Endothelial cell of umbilical vein (primary cell): ENCODE measurements around the gene JMJD6. TPM values are rescaled to one million over a fixed set of nuclear protein-coding genes. Genes with fewer than 3 reads are reported as not detected.

Source experiments
- BruUV-seq: library from RNA; stranded (reverse); fragments of 400-500 nt; replicated peaks from 2 replicates; lab custom pipeline; 2021; lab: Mats Ljungman, UMichigan
- CTCF ChIA-PET: fragments of 300-600, 350-600 bp; sonication (Branson Sonifier 250); formaldehyde crosslinking; loops from one replicate; lab custom pipeline; 2021; ENCODE audit warnings: antibody characterized with exemption, inconsistent platforms; lab: Charles Lee
- POLR2A ChIA-PET: fragments of 300-600, 350-600 bp; sonication (Branson Sonifier 250); formaldehyde crosslinking; loops from one replicate; lab custom pipeline; 2021; ENCODE audit warnings: antibody characterized with exemption, inconsistent platforms; lab: Charles Lee
- DNase-seq: peaks from one replicate; pipeline ENCODE4 v3.0.0-alpha.2; 2011; ENCODE audit warnings: low read depth, low spot score
- FAIRE-seq: peaks from 2 replicates; lab custom pipeline; 2011; peaks lifted over from hg19 to GRCh38; lab: Jason Lieb, UNC
- H2AFZ ChIP-seq: 2 replicates; pipeline ENCODE4 v1.6.0; 2012; ENCODE audit warnings: low read depth, low read length, control low read depth, inconsistent platforms
- H3K27ac ChIP-seq: 2 replicates; pipeline ENCODE4 v1.5.1; 2011; ENCODE audit warnings: low read depth, mild to moderate bottlenecking, control low read depth, low read length, moderate library complexity; ENCODE audit not compliant: insufficient read depth
- H3K27me3 ChIP-seq, 2 experiments: 2 replicates each; pipeline versions ENCODE4 v1.6.0 to v1.6.1; 2011; ENCODE audit warnings: low read length in 2 of 2, mixed read lengths in 1 of 2; ENCODE audit not compliant: control insufficient read depth in 2 of 2, insufficient read depth in 2 of 2
- H3K36me3 ChIP-seq, 2 experiments: 2 replicates in 1 of 2; 3 replicates in 1 of 2; pipeline ENCODE4 v1.5.1; 2011; ENCODE audit warnings: low read length in 2 of 2, mild to moderate bottlenecking in 1 of 2, moderate library complexity in 1 of 2; ENCODE audit not compliant: control insufficient read depth in 2 of 2, insufficient read depth in 2 of 2; ENCODE audit errors: extremely low read depth in 1 of 2
- H3K4me1 ChIP-seq: 3 replicates; pipeline ENCODE4 v1.5.1; 2011; ENCODE audit warnings: mild to moderate bottlenecking, low read length; ENCODE audit not compliant: control insufficient read depth, insufficient read depth; ENCODE audit errors: extremely low read depth
- H3K4me2 ChIP-seq: 2 replicates; pipeline ENCODE4 v1.6.1; 2011; ENCODE audit warnings: low read length, control low read depth, mixed read lengths; ENCODE audit not compliant: insufficient read depth
- H3K4me3 ChIP-seq, 3 experiments: fragments of 200-600 bp in 1 of 3; sonication (generic), shearing (Covaris generic) in 1 of 3; replicated peaks in 1 of 3; 2 replicates each; pipeline ENCODE4 v1.5.1; 2011 to 2016; ENCODE audit warnings: control low read depth in 3 of 3, low read length in 3 of 3, mild to moderate bottlenecking in 2 of 3, inconsistent platforms in 1 of 3, low read depth in 1 of 3, moderate library complexity in 1 of 3; ENCODE audit not compliant: insufficient read depth in 1 of 3
- H3K79me2 ChIP-seq: 2 replicates; pipeline ENCODE4 v1.6.0; 2012; ENCODE audit warnings: low read length, inconsistent platforms; ENCODE audit not compliant: control insufficient read depth, insufficient read depth
- H3K9ac ChIP-seq: replicated peaks from 2 replicates; pipeline ENCODE3; 2011; ENCODE audit warnings: low read length, control low read depth; ENCODE audit not compliant: insufficient read depth; ENCODE audit errors: extremely low read depth
- H3K9me1 ChIP-seq: replicated peaks from 3 replicates; pipeline ENCODE4 v1.6.0; 2011; ENCODE audit warnings: mild to moderate bottlenecking, low read length; ENCODE audit not compliant: control insufficient read depth, insufficient read depth; ENCODE audit errors: extremely low read depth
- H3K9me3 ChIP-seq: replicated peaks from 2 replicates; pipeline ENCODE4 v1.5.1; 2012; ENCODE audit warnings: low read length, inconsistent platforms; ENCODE audit not compliant: control insufficient read depth, insufficient read depth
- H4K20me1 ChIP-seq: replicated peaks from 2 replicates; pipeline ENCODE3; 2011; ENCODE audit warnings: mild to moderate bottlenecking, low read length; ENCODE audit not compliant: control insufficient read depth, insufficient read depth; ENCODE audit errors: extremely low read depth
- CTCF ChIP-seq, 2 donors: IDR thresholded peaks; 1 replicate in 1 of 2; 2 replicates in 1 of 2; pipeline ENCODE4 v1.5.1; 2011; ENCODE audit warnings: low read length in 2 of 2, mild to moderate bottlenecking in 2 of 2, moderate library complexity in 2 of 2, control low read depth in 1 of 2, inconsistent platforms in 1 of 2, low read depth in 1 of 2; ENCODE audit not compliant: insufficient read depth in 1 of 2; ENCODE audit errors: extremely low read depth in 1 of 2
- EZH2 ChIP-seq: IDR thresholded peaks from 2 replicates; pipeline ENCODE4 v1.6.1; 2012; ENCODE audit warnings: borderline replicate concordance, low read depth, mild to moderate bottlenecking, moderate library complexity, low read length, inconsistent platforms; ENCODE audit not compliant: severe bottlenecking
- FOS ChIP-seq: IDR thresholded peaks from 2 replicates; pipeline ENCODE4 v1.6.1; 2011; ENCODE audit warnings: mild to moderate bottlenecking, low read length, moderate library complexity, borderline replicate concordance; ENCODE audit not compliant: insufficient read depth
- GATA2 ChIP-seq: IDR thresholded peaks from 2 replicates; pipeline ENCODE4 v1.7.0; 2011; ENCODE audit warnings: low read depth, mild to moderate bottlenecking, moderate library complexity, mixed read lengths, low read length; ENCODE audit not compliant: insufficient read length, insufficient read depth
- JUN ChIP-seq: IDR thresholded peaks from 2 replicates; pipeline ENCODE4 v1.6.1; 2011; ENCODE audit warnings: borderline replicate concordance, low read depth; ENCODE audit not compliant: insufficient read length, insufficient read depth
- MYC ChIP-seq: IDR thresholded peaks from one replicate; pipeline ENCODE4 v1.6.1; 2011; ENCODE audit warnings: mild to moderate bottlenecking, low read depth, low read length
- POLR2A ChIP-seq: IDR thresholded peaks from 2 replicates; pipeline ENCODE4 v1.6.1; 2012; ENCODE audit warnings: low read depth, mild to moderate bottlenecking, control low read depth, low read length
- POLR2AphosphoS5 ChIP-seq: IDR thresholded peaks from 2 replicates; pipeline ENCODE4 v1.6.1; 2012; ENCODE audit warnings: low read depth, mild to moderate bottlenecking, control low read depth, low read length, moderate library complexity; ENCODE audit not compliant: insufficient read depth
- dilution Hi-C: fragments of 300-500 bp; cut with MboI; formaldehyde crosslinking; loops from one replicate; pipeline ENCODE4 v1.15.0; 2019; ENCODE audit warnings: low sequenced_read_pairs; ENCODE audit not compliant: extremely low pct_ligation_motif_present
- intact Hi-C: fragments of 100-400 bp; cut with micrococcal nuclease; formaldehyde crosslinking; loops from one replicate; pipeline ENCODE4 v1.10.0; 2022
- polyA plus RNA-seq, 4 experiments: library from polyadenylated mRNA; depleted of rRNA in 3 of 4; stranded (reverse) in 3 of 4; unstranded in 1 of 4; fragments of >200 nt; gene quantifications; 2 replicates each; pipeline versions ENCODE4 v1.2.1 to v1.2.3, GENCODE V29; 2011 to 2012; ENCODE audit warnings: missing spikeins in 1 of 4
- total RNA-seq: library from RNA; stranded (reverse); gene quantifications from 2 replicates; pipeline ENCODE4 v1.2.3, GENCODE V29; 2021
- TF ChIP-seq, protein P1 (sequence below): IDR thresholded peaks from 2 replicates; pipeline ENCODE4 v1.6.1; 2011; ENCODE audit not compliant: insufficient read depth, insufficient read length

The JMJD6 gene
- total and polyA plus RNA-seq, 2 donors (not counting 3 experiments of a cell fraction or from before 2014, with no cell fraction given): 19.8 to 36.6 TPM

DNA sequence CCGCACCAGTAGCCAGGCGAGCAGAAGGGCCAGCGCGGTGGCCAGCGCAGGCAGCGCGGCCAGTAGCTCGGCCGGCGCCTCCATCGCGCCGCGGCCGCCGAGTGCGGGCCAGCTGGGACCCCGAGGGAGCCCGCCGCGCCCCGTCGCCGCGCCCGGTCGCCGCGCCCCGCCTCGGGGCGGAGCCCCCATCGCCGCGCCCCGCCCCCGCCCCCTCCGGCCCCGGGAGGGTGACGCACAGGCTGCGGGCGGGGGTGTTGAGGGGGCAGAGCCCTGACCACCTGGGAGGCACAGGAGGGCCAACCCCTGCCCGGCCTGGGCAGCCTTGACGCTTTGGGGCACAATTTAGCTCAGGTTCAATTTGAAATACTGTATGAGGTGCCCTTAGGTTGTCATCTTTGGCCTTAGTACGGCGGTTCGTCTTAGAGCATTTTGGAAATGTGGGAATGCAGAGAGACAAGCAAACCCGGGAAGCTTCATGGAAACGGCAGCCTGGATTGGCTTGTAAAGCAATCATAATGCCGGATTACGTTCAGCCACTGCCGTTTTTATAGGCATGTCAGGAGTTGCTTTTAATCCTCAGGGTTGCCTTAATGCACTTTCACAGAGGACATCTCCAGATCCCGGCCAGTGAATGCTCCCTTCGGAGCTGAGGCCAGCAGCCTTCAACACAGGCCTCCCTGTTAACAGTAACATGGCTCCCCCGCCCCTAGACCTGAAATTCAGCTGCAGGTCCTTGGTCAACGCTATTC, 15.4 kb downstream of the JMJD6 start, which contains the start of gene MXRA7:
Gene MXRA7, minus strand, starts transcription at position 103 of the 749 bp plus-strand sequence. Its CDS starts 19 bp downstream, at position 84.
- Histone ChIP-seq H3K9me1 (no peaks in the 10 kb centered on the region), H3K27ac (peak within 1 kb of the TSS; percentile 51), H3K9ac (peak within 1 kb of the TSS; percentile 34), H3K4me1 (peaks cover 22% of the 10 kb centered on the region), H3K79me2 (peaks cover 44% of the 10 kb centered on the region), H3K4me3 (peak within 1 kb of the TSS; percentile 69 to 81 (median 72)), H3K4me2 (peak within 1 kb of the TSS; percentile 67), H3K9me3 (no peaks in the 10 kb centered on the region), H3K27me3 (no peaks in the 10 kb centered on the region), H4K20me1 (no peaks in the 10 kb centered on the region), H2AFZ (peak within 1 kb of the TSS; percentile 72), H3K36me3 (peaks cover 3 to 14% of the 10 kb centered on the region in 2 experiments)
- intact Hi-C loops (loop anchor here (1.0 to 10.0 kb wide), 3 partner anchors 15 to 186 kb away; partner anchors contain the start of genes JMJD6 and METTL23), dilution Hi-C loops (no loop called here)
- POLR2A ChIA-PET: no interaction called here
- CTCF ChIA-PET: interaction anchor here (0.6 to 5.9 kb wide), 9 partner anchors 11 to 341 kb away, joined by 3 to 43 read pairs (median 4); no protein-coding TSS in a partner anchor
- TF ChIP-seq JUN: no peak
- TF ChIP-seq POLR2A: peak; percentile 9
- TF ChIP-seq, protein P1, sequence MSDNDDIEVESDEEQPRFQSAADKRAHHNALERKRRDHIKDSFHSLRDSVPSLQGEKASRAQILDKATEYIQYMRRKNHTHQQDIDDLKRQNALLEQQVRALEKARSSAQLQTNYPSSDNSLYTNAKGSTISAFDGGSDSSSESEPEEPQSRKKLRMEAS: no peak
- peak; percentile 31 for TF ChIP-seq POLR2AphosphoS5
- no peak for TF ChIP-seq CTCF (IDR thresholded peaks at IDR 0.05; ENCODE audit: extremely low read depth in 1 of 2, insufficient read depth in 1 of 2, low read depth in 1 of 2, low read length in 2 of 2)
- TF ChIP-seq MYC: no peak
- no peak for TF ChIP-seq GATA2
- no peak for TF ChIP-seq EZH2
- peak; percentile 7 for TF ChIP-seq FOS
- FAIRE-seq (no peak), DNase-seq (peak; percentile 61)
- BruUV-seq: no TSS peak
